Hepatic stellate cell (primary cell): ENCODE data around the gene ZGLP1.
"Not testable (repeated sequence)": the region's sequence is repeated elsewhere in the genome, so short reads cannot be mapped to it uniquely, and the experiment has no call there.

Source experiments
- DNase-seq: peaks from one replicate; pipeline ENCODE4 v3.0.0; 2011; ENCODE audit warnings: low spot score

ZGLP1 gene

DNA sequence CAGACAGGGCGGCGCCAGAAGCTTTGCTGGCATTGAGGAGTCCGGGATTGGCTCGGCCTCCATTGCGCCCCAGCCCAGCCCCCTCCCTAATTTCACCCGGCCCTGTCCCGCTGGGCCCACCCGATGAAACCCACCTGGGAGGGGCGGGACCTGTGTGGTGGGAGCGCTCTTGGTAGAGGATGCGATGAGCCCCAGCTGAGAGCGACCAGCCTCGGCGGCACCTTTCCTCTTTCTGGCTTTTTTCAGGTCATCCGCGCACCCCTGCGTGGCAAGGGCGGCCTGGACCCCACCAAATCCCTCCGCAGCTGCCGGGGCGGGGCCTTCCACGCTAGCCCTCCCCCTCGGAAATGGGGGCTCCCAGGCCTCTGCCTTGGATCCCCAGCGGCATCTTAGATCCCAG is at the start of gene ZGLP1:
ZGLP1 (minus strand) TSS at position 393 of the 400 bp plus-strand sequence.
- no peak for DNase-seq

DNA sequence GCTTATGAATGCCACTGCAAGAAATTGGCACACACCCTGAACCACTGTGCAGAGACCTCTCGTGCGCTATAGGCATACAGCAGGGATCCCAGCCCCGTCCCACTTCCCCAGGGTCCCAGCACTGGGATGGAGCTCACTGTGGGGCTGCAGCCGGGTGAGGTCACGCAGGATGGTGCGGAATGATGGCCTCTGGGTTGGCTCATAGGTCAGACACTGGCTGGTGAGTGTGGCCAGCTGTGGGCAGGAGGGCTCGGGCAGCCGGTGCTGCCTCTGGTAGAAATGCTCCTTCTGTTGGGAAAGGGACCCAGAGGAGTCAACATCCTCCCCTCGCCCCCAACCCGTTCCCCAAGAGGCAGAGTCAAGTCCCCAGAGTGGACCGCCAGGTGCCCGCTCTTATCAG is 46.8 kb upstream of the ZGLP1 start:
- DNase-seq = no peak

DNA sequence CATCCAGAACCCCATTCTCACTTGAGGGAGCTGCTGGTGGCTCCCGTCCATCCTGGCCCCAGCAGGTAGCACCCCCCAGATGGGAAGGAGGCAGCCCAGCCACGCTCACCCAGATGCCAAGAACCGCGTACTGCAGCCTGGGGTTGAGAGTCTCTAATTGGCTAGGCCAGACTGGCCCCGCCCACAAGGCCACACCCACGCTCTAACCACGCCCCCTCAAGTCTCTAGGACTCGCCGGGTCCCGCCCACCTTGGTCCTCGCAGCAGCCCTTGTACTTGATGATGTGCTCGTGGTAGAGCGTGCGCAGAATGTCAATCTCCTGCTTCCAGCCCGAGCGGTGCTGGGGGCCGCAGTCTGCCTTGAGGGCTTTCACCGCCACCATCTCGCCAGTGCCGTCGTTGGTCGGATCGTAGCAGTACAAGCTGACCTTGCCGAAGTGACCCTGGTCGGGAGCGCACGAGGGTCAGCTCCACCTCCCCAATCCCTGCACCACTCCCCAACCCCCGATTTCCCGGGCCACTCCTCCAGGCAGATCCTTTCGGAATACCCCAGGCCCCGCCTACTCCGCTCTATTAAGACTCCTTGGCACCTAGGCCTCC is 44.3 kb upstream of the ZGLP1 start:
- no peak for DNase-seq

DNA sequence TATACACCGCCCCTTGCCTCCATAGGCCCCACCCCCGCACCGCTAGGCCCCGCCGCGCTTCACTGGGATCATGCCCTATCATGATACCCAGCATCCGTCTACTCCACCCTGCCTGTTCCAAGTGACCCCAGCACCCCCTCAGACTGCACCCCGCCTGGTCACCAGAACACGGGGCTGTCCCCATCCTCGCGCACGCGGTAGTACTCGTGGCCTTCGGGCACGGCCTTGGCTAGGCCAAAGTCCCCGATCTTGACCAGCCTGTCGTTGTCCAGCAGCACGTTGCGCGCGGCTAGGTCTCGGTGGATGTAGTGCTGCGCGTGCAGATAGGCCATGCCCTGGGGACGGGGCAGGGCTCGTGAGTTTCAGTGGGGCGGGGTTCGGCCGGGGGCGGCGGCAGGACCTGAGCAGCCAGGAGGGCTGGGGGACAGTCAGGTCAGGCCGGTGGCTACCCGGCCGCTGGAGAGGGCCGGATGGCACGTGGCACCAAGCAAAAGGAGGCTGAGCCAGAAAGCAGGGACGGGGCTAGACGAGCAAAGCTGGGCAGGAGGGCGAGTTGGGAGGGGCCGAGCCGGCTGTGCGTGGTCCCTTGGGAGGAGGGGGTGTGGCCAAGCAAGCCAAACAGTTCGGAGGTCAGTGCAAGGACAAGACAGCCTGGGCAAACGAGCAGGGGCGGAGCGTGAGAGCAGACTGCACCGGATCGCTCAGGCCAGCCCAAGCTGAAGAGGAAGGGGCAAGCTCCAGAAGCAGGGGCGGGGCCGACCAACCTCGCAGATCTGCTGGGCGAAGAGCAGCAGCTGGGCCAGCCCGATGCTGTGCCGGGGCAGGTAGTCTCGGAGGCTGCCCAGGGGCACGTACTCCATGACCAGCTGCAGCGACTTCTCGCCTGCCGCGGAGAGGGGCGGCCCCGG is 43.4 kb upstream of the ZGLP1 start:
- DNase-seq = no peak

DNA sequence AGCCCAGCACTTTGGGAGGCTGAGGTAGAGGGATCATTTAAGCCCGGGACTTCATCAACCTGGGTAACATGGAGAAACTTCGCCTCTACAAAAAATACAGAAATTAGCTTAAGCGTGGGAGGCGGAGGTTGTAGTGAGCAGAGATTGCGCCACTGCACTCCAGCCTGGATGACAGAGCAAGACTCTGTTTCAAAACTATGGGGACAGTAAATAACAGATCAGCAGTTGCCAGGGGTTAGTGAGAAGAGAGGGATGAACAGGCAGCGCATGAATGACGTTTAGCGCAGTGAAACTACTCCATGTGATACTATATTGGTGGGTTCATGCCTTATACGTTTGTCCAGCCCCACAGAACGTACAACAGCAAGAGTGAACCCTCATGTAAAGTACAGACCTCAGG is 36.9 kb upstream of the ZGLP1 start:
- DNase-seq = no peak

DNA sequence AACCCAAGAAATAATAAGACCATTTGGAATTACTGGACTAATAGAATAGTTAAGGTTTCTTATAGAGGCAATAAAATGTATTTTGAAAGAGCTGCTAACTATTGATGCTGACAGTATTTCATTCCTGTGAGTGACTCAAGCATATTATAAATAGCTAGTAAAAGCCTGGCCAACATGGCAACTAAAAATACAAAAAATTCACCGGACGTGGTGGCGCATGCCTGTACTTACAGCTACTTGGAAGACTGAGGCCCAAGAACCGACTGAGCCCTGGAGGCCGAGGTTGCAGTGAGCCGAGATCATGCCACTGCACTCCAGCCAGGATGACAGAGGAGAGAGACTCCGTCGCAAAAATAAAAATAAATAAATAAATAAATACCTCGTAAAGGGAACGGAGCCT is 35.2 kb upstream of the ZGLP1 start:
- DNase-seq = no peak

DNA sequence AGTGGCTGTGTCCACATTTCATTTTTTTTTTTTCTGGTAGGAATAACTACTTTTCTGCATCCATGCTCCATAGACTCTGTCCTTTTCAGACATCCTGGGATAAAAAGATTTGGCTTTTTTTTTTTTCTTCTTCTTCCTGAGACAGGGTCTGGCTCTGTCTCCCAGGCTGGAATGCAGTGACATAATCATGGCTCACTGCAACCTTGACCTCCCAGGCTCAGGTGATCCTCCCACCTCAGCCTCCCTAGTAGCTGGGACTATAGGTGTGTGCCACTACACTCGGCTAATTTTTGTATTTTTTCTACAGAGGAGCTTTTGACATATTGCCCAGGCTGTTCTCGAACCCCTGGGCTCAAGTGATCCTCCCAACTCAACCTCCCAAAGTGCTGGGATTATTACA is 33.9 kb upstream of the ZGLP1 start:
- no peak for DNase-seq

DNA sequence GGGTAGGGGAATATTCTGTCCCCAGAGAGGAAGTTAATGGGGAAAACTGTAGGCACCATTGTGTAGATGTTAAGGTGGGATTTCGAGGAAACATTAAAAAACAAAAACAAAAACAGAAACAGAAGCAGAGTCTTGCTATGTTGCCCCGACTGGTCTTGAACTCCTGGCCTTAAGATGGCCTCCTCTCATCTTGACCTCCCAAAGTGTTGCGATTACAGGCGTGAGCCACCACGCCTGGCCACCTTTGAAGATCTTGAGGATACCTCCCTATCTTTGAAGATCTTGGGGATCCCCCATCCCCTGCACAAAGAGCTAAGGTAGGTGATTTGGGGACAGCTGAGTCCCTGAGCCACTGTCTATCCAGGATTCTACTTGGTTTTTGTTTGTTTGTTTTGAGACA is 30.4 kb upstream of the ZGLP1 start:
- DNase-seq = no peak

DNA sequence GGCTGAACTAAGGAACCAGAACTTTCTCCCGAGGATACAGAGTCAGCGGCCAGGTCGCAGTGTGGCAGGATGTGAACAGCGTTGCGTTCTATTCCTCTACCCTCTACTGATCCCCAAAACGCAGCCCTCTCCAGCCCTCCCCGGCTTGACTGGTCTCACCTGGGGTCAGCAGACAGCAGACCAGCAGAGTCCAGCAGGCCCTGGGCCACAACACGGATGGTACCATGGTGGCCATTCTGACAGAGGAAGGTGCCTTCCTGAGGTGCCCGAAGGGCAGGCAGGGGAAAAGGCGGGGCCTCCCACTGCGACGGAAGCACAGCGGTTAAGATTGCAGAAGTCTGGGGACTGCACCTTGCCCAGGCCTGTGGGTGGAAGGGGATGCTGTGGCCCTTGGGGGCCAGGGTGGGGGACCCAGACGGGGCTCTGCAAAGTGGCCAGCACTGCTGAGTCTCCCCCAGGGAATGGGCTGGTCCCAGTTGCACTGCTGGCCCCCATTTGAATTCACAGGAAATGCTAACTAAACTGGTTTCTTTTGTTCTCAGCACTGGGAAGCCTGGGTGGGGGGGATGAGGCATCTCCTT is 29.9 kb upstream of the ZGLP1 start, which contains the start of gene ICAM3:
ICAM3 (minus strand) TSS at position 245 of the 581 bp plus-strand sequence; CDS start at position 235, 10 bp downstream.
- no peak for DNase-seq

DNA sequence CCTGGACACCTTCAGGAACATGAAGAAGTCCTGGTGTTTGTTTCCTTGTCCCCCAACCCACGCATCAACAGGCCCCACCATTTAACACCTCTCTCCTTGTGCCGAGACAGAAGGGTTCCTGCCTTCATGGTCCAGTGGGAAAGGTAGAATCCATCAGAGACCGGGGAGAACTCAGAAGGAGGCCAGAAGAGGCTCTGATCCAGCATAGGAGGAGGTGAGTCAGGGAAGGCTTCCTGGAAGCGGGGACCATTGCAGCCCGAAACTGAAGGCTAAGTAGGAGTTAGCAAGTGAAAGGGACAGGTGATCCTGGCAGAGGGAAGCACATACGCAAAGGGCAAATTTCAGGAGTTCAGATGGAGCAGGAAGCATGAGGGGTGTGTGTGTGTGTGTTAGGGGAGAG is 29.3 kb upstream of the ZGLP1 start:
- no peak for DNase-seq

DNA sequence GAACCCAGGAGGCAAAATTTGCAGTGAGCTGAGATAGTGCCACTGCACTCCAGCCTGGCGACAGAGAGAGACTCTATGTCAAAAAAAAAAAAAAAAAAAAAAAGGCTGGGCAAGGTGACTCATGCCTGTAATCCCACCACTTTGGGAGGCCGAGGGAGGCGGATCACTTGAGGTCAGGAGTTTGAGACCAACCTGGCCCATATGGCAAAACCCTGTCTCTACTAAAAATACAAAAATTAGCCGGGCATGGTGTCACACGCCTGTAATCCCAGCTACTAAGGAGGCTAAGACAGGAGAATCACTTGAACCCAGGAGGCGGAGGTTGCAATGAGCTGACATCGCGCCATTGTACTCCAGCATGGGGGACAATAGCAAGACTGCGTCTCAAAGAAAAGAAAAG is 27.1 kb upstream of the ZGLP1 start:
- not testable (repeated sequence) for DNase-seq

DNA sequence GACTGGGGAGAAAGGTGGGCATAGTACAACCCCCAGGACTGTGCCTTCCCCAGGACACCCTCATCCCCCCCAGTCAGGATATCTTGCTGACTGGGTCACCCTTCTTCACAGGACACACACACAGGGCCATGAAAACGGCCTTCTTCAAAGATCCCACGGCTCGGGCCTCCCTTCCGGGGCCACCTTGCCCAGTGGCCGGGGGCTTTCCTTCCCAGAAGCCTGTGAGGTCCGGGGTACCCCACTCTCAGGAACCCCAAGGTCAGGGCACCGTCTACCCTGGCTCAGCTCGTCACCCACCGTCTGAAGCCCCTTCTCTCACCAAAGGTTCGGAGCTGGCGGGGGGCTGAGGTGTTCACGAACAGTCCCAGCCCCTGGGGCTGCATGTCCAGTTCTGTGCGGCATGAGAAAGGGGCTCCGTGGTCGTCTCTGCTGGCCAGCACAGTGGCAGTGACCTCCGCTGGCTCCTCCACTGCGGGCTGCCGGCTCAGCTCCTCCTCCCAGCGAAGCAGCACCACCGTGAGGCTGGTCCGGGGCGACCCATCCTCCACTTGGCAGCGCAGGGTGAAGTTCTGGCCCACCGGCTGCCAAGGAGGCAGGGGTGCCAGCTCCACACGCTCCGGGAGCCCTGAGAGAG is 25.9 kb upstream of the ZGLP1 start:
- DNase-seq = no peak

DNA sequence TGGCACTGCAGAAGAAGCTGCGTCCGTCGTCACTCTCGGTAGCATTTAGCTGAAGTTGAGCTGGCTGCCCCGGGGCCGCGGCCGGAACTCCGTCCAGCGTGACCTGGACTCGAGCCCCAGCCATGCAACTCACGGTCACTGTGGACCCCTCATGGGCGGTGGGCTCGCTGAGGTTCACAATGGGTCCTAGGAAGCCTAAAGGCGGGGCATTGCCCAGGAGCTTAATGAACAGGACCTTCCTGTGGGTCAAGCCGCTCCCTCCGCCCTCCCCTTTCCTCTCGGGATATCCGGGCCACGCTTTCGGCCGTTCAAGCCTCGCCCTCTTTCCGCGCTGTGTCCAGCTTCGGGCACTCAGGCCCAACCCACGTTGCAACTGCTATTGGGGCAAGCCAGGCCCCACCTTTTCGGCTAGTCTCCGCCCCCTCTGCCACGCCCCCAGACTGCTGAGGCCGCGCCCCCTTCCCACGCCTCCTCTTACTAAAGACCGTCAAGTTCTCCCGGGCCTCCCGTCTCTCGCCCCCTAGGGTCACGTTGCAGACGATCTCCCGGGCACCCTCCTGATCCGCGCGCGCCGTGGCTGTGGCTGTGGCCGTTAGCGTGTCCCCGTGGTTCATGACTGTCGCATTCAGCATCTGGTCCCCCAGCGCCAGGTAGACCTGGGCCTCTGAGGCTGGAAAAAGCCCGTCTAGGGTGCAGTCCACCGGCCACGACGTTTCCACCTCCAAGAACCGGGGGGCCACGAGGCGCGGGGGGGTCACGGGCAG is 25.2 kb upstream of the ZGLP1 start:
- peak; percentile 94 for DNase-seq

DNA sequence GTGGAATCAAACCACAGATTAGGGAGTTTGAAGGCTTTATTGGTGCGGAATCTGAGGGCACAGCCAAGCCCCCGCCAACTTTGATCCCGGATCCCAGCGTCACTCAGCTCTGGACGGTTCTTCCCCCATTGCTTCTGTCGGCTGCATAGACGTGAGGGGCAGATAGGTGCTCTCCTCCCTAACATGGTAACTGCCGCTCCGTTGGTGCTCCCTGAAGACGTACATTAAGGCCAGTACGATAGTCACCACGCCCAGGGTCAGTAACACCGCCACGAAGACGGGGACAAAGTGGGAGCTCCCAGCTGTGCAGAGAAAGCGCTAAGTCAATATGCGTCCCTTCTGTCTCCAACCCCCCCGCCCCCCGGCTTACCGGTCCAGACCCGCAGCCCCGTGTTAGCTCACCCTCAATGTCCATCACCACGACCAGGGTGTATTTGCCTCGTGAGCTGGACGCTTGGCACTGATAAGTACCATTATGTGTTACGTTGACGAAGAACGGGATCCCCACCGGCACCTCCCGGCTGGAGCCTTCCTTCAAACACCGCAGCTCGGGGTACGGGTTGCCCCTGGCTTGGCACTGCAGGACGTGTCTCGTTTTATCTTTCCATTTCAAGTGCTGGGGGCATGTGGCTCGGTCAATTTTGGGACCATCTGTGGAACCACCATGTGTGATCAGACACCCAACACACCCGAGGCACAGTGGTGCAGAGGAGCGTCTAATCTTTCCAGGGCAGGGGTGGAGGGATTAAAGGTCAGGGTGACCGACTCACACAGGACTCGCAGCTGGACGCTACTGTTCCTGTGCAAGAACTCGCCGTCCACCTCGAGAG is 24.4 kb upstream of the ZGLP1 start:
- DNase-seq = no peak

DNA sequence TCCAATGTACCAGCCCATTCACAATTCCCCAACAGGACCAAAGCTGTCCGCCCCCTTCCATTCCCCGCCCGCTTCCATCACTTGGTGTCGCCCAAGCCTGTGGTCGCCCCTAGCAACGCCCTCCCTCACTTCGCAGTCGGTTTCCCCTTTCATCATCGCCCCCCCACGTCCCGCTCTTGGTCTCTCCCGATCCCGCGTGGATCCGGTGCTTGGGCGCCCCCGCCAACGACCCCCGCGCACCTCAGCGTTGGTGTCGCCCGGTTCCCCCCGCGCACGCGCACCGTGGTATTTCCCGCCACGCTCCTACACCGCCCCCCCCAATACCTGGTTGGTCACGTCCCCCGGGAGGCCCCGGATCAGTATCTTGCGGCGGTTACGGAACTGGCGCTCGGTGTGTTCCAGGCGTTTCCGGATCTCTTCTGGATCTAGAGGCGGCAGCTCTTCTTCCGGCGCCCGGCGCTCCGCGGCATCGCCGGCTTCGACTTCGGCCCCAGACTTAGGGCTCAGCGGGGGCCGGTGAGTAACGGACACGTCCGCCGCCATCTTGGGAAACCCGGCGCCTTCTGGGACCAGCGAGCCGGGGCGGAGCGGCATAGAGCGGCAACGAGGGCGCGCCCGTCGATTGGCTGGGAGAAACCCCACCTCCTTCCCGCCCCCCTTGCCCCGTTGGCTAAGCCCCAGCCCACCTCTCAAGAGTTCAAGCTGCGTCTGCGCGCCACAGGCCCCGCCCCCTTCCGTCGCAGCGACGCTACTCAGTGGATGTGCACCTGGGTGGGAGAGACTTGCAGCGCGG is 23.5 kb upstream of the ZGLP1 start, which contains the start of gene RAVER1:
RAVER1 (minus strand) TSS at position 565 of the 793 bp plus-strand sequence; CDS start at position 543, 22 bp downstream.
- DNase-seq = peak; percentile 99

DNA sequence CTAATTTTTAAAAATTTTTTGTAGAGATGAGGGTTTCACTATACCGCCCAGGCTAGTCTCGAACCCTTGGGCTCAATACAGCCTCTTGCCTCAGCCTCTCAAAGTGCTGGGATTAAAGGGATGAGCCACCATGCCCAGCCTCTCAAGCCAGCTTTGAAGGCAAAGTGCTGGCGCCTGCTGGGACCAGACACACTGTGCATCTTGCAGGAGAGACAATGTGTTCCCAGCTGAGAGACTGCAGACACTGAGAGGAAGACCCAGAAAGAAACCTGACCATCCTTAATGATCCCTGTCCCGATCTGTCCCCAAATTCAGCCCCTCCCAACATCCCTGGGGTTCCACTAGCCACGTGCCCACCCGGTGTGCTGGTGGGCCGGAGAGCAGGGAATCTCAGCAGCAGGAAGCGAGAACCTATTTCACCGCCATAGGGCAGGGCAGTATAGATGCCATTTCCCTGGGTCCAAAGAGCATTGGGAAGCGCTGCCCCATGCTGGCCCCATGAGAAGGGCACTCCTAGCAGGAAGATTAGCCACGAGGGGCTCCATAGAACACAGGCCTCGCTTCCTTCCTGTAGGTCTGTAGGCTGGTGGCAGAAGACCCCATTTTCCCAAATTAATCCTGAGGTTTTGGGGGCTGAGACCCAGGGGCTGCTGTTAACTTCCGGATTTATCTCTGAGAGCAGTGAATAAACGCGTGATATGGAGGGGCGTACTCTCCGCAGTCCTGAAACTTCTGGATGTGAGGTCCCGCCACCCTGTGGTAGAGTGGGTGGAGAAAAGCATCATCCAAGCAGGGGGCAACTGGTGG is 22.7 kb upstream of the ZGLP1 start:
- DNase-seq = no peak

DNA sequence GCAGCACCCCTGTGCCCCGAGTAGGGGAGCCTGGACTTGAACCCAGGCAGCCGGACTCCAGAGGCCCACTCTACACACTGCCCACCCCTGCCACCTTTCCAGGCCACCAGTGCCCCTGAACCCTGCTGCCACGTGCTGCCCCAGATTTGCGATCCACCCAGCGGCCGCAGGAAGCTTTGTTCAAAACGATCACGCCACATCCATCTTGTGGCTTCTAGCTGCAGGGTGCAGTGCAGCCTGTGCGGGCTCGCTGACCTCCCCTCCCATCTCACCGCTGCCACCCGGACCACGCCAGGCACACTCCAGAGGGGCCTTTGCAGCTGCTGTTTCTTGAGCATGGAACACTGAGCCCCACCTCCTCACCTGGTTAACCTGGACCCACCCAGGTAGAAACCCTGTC is 19.9 kb upstream of the ZGLP1 start:
- DNase-seq = no peak

DNA sequence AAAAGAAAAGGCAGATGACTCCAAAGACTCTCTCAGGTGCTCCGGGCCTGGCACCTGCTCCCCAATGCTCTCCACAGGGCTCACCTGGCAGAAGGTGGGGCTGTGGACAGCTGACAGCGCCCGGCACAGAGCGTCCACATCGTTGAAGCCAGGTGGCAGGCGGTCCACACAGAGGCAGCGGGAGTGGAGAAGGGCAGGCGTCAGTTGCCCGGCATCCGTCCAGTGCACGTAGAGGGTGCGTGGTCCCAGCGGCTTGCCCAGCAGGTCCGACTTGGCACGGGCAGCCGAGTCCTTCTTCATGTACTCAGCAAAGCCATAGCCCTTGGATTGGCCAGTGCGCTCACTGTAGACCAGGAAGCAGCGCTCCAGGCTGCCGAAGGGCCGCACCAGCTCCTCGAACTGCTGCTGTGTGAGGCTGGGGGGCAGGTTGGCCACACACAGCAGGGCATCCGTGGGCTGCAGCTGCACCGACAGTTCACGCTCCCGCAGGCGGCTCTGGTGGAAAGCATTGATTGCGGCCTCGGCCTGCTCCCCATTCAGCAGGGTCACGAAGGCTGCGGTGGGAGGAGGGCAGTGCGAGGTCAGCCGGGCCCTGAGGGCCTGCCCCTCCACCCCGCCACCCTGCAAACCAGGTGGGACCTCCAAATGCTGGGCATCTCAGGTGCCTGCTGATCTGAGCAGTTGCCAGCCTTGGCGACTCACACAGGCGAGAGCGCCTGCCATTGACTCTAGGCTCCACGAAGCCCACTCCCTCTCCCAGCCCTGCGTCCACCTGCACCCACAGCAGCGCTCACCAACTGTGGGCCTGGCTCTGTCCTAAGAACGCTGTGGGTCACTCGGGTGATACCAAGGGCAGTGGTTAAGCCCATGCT is 19.2 kb upstream of the ZGLP1 start:
- DNase-seq = no peak
